ENCODE data around the gene CUX1.

Gene CUX1

DNA sequence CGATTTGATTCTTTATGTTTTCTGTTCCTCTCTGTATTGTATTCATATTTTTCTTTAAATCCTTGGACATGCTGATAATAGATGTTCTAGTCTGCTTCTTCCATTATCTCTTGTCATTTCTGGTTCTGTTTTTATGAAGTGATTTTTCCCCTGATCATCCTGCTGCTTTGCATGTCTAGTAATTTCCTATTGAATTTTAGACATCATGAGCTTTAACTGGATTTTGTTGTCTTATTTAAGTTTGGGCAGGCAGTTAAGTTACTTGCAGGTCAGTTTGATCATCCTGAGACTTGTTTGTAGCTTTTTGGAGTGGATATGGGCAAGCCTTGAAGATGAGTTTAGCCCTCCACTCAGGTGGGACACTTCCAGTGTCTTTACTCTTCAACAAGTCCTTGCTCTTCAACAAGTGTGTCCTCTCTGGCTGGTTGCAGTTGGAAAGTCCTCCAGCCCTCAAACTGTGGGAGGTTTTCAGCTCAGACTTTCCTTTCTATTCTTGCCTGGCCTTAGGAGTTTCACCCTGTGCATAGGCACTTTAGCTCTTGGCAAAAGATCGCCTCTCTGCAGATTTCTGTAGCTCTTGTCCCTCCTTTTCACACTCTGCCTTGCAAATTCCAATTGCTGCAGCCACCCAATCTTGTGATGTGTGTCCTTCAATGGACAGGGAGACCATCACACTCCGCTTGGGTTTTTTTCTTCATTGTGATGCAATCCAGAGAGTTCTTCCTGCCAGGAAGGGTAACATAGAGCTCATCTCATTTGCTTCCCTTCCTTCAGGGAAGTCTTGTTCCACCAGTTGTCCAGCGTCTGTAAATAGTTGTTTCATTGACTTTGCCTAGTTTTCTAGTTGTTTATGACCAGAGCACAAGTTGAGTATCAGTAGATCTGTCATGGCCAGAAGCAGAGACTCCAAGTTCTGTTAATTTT lies 272.0 kb downstream of the CUX1 start:
- TF ChIP-seq, protein P1, sequence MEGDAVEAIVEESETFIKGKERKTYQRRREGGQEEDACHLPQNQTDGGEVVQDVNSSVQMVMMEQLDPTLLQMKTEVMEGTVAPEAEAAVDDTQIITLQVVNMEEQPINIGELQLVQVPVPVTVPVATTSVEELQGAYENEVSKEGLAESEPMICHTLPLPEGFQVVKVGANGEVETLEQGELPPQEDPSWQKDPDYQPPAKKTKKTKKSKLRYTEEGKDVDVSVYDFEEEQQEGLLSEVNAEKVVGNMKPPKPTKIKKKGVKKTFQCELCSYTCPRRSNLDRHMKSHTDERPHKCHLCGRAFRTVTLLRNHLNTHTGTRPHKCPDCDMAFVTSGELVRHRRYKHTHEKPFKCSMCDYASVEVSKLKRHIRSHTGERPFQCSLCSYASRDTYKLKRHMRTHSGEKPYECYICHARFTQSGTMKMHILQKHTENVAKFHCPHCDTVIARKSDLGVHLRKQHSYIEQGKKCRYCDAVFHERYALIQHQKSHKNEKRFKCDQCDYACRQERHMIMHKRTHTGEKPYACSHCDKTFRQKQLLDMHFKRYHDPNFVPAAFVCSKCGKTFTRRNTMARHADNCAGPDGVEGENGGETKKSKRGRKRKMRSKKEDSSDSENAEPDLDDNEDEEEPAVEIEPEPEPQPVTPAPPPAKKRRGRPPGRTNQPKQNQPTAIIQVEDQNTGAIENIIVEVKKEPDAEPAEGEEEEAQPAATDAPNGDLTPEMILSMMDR (IDR thresholded peaks at IDR 0.05; ENCODE audit: insufficient read depth, low read length, missing control alignments) = no peak
- ChIA-PET CTCF (no interaction called here), POLR2A (no interaction called here)
- no peak for DNase-seq (ENCODE audit: low read depth, low spot score)
- H3K4me3 ChIP-seq (ENCODE audit: low read depth, low read length) = no peak overlapping the region

DNA sequence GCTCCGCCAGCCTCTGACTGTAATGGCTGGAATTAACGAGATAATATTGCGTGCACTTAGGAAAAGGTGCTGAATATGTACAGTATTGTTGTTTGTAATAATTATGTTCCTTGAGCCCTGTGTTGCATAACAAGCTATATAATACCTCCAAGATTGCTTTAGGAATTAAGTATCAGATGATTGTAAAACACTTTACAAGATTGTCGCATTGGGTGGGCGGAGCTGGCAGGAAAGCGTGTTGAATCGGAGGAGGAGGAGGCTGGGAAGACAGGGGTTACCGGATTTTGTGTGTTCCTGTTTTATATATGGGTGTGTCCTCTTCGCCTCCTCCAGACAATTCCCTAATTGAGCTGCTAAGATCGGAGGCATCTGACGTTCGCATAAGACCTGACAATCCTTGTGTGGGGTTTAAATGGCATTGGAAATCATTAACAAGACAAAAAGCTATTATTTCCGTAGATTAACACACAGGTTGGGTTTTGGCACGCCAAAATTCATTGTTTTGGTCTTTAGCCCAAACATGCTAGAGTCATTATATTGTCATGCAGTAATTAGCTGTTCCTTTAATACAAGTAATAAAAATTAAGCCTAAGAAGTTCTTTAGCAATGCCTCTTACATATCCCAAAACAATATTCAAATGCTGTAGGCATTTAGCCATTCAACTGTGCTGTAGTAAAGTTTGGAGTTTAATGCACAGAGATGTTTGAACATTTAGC lies 276.3 kb downstream of the CUX1 start:
- TF ChIP-seq, protein P1 (IDR thresholded peaks at IDR 0.05; ENCODE audit: insufficient read depth, low read length, missing control alignments) = no peak
- H3K4me3 ChIP-seq (ENCODE audit: low read depth, low read length) = peak overlapping the region; percentile 18
- ChIA-PET CTCF (interaction anchor here (0.6 to 1.3 kb wide), 6 partner anchors 9 to 517 kb away, joined by 3 to 4 read pairs (median 4); no protein-coding TSS in a partner anchor), POLR2A (interaction anchor here (0.5 to 0.7 kb wide), 4 partner anchors 18 to 834 kb away, joined by 3 to 4 read pairs (median 4); no protein-coding TSS in a partner anchor)
- DNase-seq (ENCODE audit: low read depth, low spot score) = no peak

DNA sequence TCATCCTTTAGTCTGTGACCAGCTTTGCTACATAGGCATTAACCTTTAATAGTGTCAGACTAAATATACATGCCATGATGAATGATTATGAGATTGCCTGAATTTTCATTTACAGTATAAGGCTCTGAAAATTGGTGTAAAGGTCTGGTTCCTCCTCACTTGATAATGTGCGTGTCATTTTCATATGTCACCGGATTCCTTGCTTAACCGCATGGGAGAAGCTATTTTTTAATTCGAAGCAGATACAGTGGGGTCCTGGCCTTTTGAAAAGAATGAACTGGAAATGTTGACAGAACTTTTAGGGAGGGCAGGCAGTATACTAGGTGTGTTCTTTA lies 276.9 kb downstream of the CUX1 start:
- TF ChIP-seq, protein P1 (IDR thresholded peaks at IDR 0.05; ENCODE audit: insufficient read depth, low read length, missing control alignments) = no peak
- CTCF ChIA-PET = interaction anchor here (0.6 to 1.3 kb wide), 5 partner anchors 9 to 517 kb away, joined by 3 to 4 read pairs (median 4); no protein-coding TSS in a partner anchor
- POLR2A ChIA-PET = interaction anchor here (0.5 to 0.7 kb wide), 3 partner anchors 48 to 834 kb away, joined by 3 to 4 read pairs (median 3); no protein-coding TSS in a partner anchor
- peak; percentile 63 for DNase-seq (ENCODE audit: low read depth, low spot score)
- H3K4me3 ChIP-seq (ENCODE audit: low read depth, low read length) = no peak overlapping the region

DNA sequence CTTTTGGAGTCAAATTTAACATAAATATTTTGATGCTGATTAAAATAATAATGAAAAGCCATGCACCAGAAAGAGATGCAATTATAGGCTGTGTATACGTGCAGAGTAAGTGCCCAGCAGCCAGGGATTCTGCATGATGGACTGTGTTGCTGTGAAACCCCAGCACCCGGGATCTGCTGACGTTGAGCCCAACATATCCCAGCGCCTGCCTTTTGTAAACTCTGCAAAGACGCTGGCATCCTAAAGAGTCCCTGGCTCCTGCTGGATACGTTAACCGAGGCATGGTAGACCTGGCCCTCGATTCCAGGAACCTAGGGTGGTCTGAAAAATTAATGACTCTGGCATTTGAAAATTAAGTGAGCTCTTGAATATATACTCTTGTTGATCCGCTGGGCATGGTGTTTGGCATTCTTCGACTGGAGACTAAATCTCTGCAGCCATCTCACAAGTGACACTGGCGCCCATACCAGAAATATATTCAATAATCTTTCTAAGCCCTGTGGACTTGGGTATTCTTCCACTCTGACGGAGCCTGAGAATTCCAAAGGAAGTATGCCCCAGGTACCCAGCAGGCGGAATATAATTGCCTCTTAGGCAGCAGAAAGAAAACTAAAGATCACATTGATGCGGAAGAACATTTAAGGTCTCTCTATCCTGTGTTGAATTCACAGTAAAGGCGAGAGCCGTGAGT lies 278.0 kb downstream of the CUX1 start:
- H3K4me3 ChIP-seq (ENCODE audit: low read depth, low read length) = no peak overlapping the region
- no peak for DNase-seq (ENCODE audit: low read depth, low spot score)
- TF ChIP-seq, protein P1 (IDR thresholded peaks at IDR 0.05; ENCODE audit: insufficient read depth, low read length, missing control alignments) = no peak
- CTCF ChIA-PET = interaction anchor here (1.4 kb wide), 1 partner anchor 11 kb away, joined by 4 read pairs; no protein-coding TSS in a partner anchor
- POLR2A ChIA-PET = no interaction called here

DNA sequence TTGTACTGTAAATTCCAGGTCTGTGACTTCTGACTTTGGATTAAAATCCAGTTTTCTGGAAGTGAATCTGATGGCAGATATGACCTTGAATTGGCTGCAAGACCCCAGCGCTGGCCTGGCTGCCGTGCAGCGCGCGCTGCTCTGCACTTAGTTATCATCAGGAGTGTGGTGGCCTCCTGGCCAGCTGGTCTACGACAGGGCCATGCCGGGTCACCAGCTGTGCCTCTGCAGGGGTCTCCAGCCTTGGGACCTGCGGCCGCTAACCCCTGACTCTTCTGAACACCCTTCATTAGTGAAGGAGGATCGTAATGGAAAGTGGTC lies 278.5 kb downstream of the CUX1 start:
- no peak overlapping the region for H3K4me3 ChIP-seq (ENCODE audit: low read depth, low read length)
- ChIA-PET CTCF (interaction anchor here (1.4 kb wide), 1 partner anchor 10 kb away, joined by 4 read pairs; no protein-coding TSS in a partner anchor), POLR2A (no interaction called here)
- no peak for DNase-seq (ENCODE audit: low read depth, low spot score)
- TF ChIP-seq, protein P1 (IDR thresholded peaks at IDR 0.05; ENCODE audit: insufficient read depth, low read length, missing control alignments) = no peak
